ENCODE results near the gene RASA3. TPM values are rescaled to one million over a fixed set of nuclear protein-coding genes. Genes with fewer than 3 reads are reported as not detected.

RASA3 gene
- total RNA-seq, 1 donor from 2014 or later, result 2.9 TPM

- Mint-ChIP-seq H3K4me3 (no peak overlapping the region), H3K4me1 (peaks cover 27% of the 10 kb centered on the region), H3K36me3 (peaks cover 2% of the 10 kb centered on the region), H3K27ac (no peak overlapping the region), H3K9me3 (peaks cover 11% of the 10 kb centered on the region), H3K27me3 (ENCODE audit: insufficient read depth, low read depth) (peaks cover 12% of the 10 kb centered on the region)
- Histone ChIP-seq H4K20me1 (ENCODE audit: low read depth) (no peaks in the 10 kb centered on the region), H3K4me1 (peaks cover 10% of the 10 kb centered on the region), H3K9ac (no peak overlapping the region), H3K4me2 (no peak overlapping the region), H3K79me2 (ENCODE audit: low read depth) (no peaks in the 10 kb centered on the region), H3K9me3 (ENCODE audit: low read depth) (no peaks in the 10 kb centered on the region), H3F3A (ENCODE audit: low read depth) (no peaks in the 10 kb centered on the region), H3K36me3 (no peaks in the 10 kb centered on the region), H3K27ac (no peak overlapping the region), H3K27me3 (no peaks in the 10 kb centered on the region), H2AFZ (replicated peaks) (no peak overlapping the region), H3K4me3 (no peak overlapping the region)
- TF ChIP-seq CTCF (IDR thresholded peaks at IDR 0.05) (no peak), EZH2phosphoT487 (IDR thresholded peaks at IDR 0.05) (no peak), EZH2 (IDR thresholded peaks at IDR 0.05) (no peak)
- DNase-seq (ENCODE audit: low spot score), result no peak
Observed at GRCh38 chr13:113930671-113931637, 201.5 kb downstream of the RASA3 start.

- peaks cover 1% of the 10 kb centered on the region for H3K4me1 ChIP-seq
- peak; percentile 29 for TF ChIP-seq CTCF (IDR thresholded peaks at IDR 0.05)
- TF ChIP-seq EZH2phosphoT487 (IDR thresholded peaks at IDR 0.05), result no peak
- no peak for TF ChIP-seq EZH2 (IDR thresholded peaks at IDR 0.05)
- Mint-ChIP-seq H3K9me3 (peaks cover 14% of the 10 kb centered on the region), H3K4me1 (peaks cover 17% of the 10 kb centered on the region), H3K36me3 (peaks cover 2% of the 10 kb centered on the region), H3K27ac (no peak overlapping the region), H3K4me3 (no peak overlapping the region), H3K27me3 (ENCODE audit: insufficient read depth, low read depth) (peaks cover 11% of the 10 kb centered on the region)
- H3K36me3 ChIP-seq, result no peaks in the 10 kb centered on the region
- DNase-seq (ENCODE audit: low spot score), result no peak
- no peak overlapping the region for H3K9ac ChIP-seq
- H3K27ac ChIP-seq, result no peak overlapping the region
- no peaks in the 10 kb centered on the region for H3F3A ChIP-seq (ENCODE audit: low read depth)
- no peak overlapping the region for H3K4me3 ChIP-seq
- H3K27me3 ChIP-seq, result no peaks in the 10 kb centered on the region
- H2AFZ ChIP-seq (replicated peaks), result no peak overlapping the region
- H3K9me3 ChIP-seq (ENCODE audit: low read depth), result no peaks in the 10 kb centered on the region
- no peak overlapping the region for H3K4me2 ChIP-seq
- no peaks in the 10 kb centered on the region for H3K79me2 ChIP-seq (ENCODE audit: low read depth)
- H4K20me1 ChIP-seq (ENCODE audit: low read depth), result no peaks in the 10 kb centered on the region
Observed at GRCh38 chr13:113929628-113930615, 202.5 kb downstream of the RASA3 start.

DNA sequence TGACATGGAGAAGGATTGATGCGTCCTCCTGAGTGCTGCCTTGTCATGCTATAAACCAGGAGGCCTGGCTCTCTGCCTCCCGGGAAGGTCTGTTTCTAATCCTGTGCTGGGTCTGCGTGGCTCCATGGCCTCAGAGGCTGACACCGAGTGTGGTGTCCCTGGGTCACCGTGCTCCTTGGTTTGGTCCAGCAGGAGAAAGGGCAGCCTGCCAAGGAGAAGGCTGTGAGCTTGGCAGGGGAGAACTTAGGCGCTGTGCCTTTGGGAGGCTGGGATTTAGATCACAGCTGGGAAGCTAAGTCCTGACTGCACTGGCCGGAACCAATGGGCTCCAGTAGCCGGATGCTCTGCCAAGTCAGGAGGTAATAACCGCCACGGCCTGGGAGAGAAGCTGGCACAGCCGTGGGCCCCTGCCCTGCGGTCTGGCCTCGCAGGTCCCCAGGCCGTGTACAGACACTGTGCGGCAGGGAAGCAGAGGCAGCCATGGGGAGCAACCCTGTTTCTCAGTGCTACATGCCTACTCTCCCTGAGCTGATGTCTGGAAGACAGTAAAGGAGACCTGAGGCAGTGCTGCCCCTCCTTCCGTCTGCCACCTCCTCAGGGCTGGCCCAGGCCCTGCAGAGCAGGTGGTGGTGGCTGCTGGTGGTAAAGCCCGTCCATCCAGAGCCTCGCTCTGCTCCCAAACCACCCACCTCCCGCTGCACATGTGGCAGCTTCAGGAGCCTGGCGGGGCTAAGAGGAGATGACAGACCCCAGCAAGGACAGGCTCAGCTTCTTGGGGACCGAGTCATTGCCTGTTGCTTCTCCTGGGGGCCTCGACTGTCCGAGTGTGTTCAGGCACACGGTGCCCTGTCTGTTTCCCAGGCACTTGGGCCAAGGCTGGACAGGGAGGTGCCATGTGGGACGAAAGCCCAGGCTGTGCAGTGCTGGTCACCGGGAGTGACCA, 203.5 kb downstream of the RASA3 start:
- TF ChIP-seq EZH2phosphoT487 (IDR thresholded peaks at IDR 0.05), result no peak
- TF ChIP-seq CTCF (IDR thresholded peaks at IDR 0.05), result no peak
- TF ChIP-seq EZH2 (IDR thresholded peaks at IDR 0.05), result no peak
- Histone ChIP-seq H3K9me3 (ENCODE audit: low read depth) (no peaks in the 10 kb centered on the region), H3K27ac (no peak overlapping the region), H2AFZ (replicated peaks) (no peak overlapping the region), H3K9ac (no peak overlapping the region), H4K20me1 (ENCODE audit: low read depth) (no peaks in the 10 kb centered on the region), H3K4me1 (no peaks in the 10 kb centered on the region), H3K4me3 (no peak overlapping the region), H3K36me3 (no peaks in the 10 kb centered on the region), H3K27me3 (no peaks in the 10 kb centered on the region), H3K79me2 (ENCODE audit: low read depth) (no peaks in the 10 kb centered on the region), H3K4me2 (no peak overlapping the region), H3F3A (ENCODE audit: low read depth) (no peaks in the 10 kb centered on the region)
- no peak overlapping the region for H3K27ac Mint-ChIP-seq
- H3K4me1 Mint-ChIP-seq, result peaks cover 7% of the 10 kb centered on the region
- H3K27me3 Mint-ChIP-seq (ENCODE audit: insufficient read depth, low read depth), result peaks cover 6% of the 10 kb centered on the region
- peaks cover 2% of the 10 kb centered on the region for H3K36me3 Mint-ChIP-seq
- no peak overlapping the region for H3K4me3 Mint-ChIP-seq
- H3K9me3 Mint-ChIP-seq, result peaks cover 12% of the 10 kb centered on the region
- no peak for DNase-seq (ENCODE audit: low spot score)

All from neural progenitor cell (in vitro differentiated cells).